IMR-90 (cell line): Measurements from ENCODE around the gene ADGRG4. TPM values are rescaled to one million over a fixed set of nuclear protein-coding genes. Genes with fewer than 3 reads are reported as not detected.

Experiments used
- ATAC-seq: fragments of 200-7000 bp; cut with Tn5 transposase; 2 replicates; pipeline ENCODE4 v1.9.1; 2020; ENCODE audit warnings: low read depth, mild to moderate bottlenecking, moderate library complexity
- BruUV-seq: library from RNA; stranded (reverse); fragments of 400-500 nt; replicated peaks from 2 replicates; lab custom pipeline; 2021; lab: Mats Ljungman, UMichigan
- CTCF ChIA-PET: fragments of 300-600 bp; formaldehyde crosslinking; extraction: SDS; loops from one replicate; lab custom pipeline; 2021; ENCODE audit warnings: antibody characterized with exemption; lab: Yijun Ruan, JAX
- POLR2A ChIA-PET: fragments of 300-600 bp; sonication (Branson Sonifier 250); formaldehyde crosslinking; loops from one replicate; lab custom pipeline; 2022; ENCODE audit warnings: antibody characterized with exemption; ENCODE audit not compliant: unreplicated experiment; lab: Charles Lee
- DNase-seq: peaks from one replicate; pipeline ENCODE4 v3.0.0; 2013
- H2AFZ ChIP-seq: replicated peaks from 2 replicates; pipeline ENCODE3; 2013; ENCODE audit warnings: low read length, mild to moderate bottlenecking; ENCODE audit not compliant: poor library complexity
- H2AK5ac ChIP-seq: 2 replicates; pipeline ENCODE4 v1.6.1; 2013; ENCODE audit warnings: low read depth, low read length, inconsistent platforms
- H2AK9ac ChIP-seq: replicated peaks from 2 replicates; pipeline ENCODE3; 2013; ENCODE audit warnings: mild to moderate bottlenecking, low read depth, low read length, moderate library complexity; ENCODE audit not compliant: poor library complexity
- H2BK120ac ChIP-seq: 2 replicates; pipeline ENCODE4 v1.6.1; 2013; ENCODE audit warnings: low read depth, low read length, inconsistent platforms
- H2BK15ac ChIP-seq: 3 replicates; pipeline ENCODE4 v1.6.1; 2013; ENCODE audit warnings: low read depth, low read length, inconsistent platforms
- H2BK20ac ChIP-seq: 2 replicates; pipeline ENCODE4 v1.6.1; 2013; ENCODE audit warnings: low read depth, mild to moderate bottlenecking, inconsistent platforms, low read length, moderate library complexity
- H2BK5ac ChIP-seq: 2 replicates; pipeline ENCODE4 v1.6.1; 2013; ENCODE audit warnings: mild to moderate bottlenecking, low read depth, low read length, inconsistent platforms; ENCODE audit not compliant: poor library complexity, severe bottlenecking
- H3K14ac ChIP-seq: replicated peaks from 2 replicates; pipeline ENCODE4 v1.6.1; 2013; ENCODE audit warnings: low read depth, low read length, inconsistent platforms
- H3K18ac ChIP-seq: 2 replicates; pipeline ENCODE4 v1.6.1; 2013; ENCODE audit warnings: low read depth, low read length, control low read depth
- H3K23ac ChIP-seq: 2 replicates; pipeline ENCODE4 v1.6.1; 2013; ENCODE audit warnings: low read depth, low read length, inconsistent platforms
- H3K27ac ChIP-seq: 2 replicates; pipeline ENCODE4 v1.5.1; 2013; ENCODE audit warnings: mild to moderate bottlenecking, control low read depth, low read length; ENCODE audit not compliant: insufficient read depth
- H3K27me3 ChIP-seq: 2 replicates; pipeline ENCODE4 v1.6.1; 2013; ENCODE audit warnings: low read length; ENCODE audit not compliant: control insufficient read depth, insufficient read depth
- H3K36me3 ChIP-seq: 2 replicates; pipeline ENCODE4 v1.6.1; 2013; ENCODE audit warnings: low read length, mixed read lengths; ENCODE audit not compliant: control insufficient read depth, insufficient read depth
- H3K4ac ChIP-seq: 2 replicates; pipeline ENCODE4 v1.6.1; 2013; ENCODE audit warnings: low read depth, low read length, inconsistent platforms
- H3K4me1 ChIP-seq: 2 replicates; pipeline ENCODE4 v1.6.1; 2013; ENCODE audit warnings: low read length, mixed read lengths; ENCODE audit not compliant: control insufficient read depth, insufficient read depth
- H3K4me2 ChIP-seq: 2 replicates; pipeline ENCODE4 v1.6.1; 2013; ENCODE audit warnings: low read depth, mild to moderate bottlenecking, control low read depth, low read length, moderate library complexity
- H3K4me3 ChIP-seq: 2 replicates; pipeline ENCODE4 v1.5.1; 2013; ENCODE audit warnings: low read depth, mild to moderate bottlenecking, control low read depth, low read length, moderate library complexity; ENCODE audit not compliant: insufficient read depth
- H3K56ac ChIP-seq: 2 replicates; pipeline ENCODE4 v1.6.1; 2013; ENCODE audit warnings: low read length, inconsistent platforms; ENCODE audit not compliant: insufficient read depth; ENCODE audit errors: extremely low read depth
- H3K79me1 ChIP-seq, 2 experiments: 2 replicates each; pipeline ENCODE4 v1.6.1; 2013; ENCODE audit warnings: low read length in 2 of 2, inconsistent platforms in 1 of 2, low read depth in 1 of 2
- H3K9ac ChIP-seq: 2 replicates; pipeline ENCODE4 v1.6.1; 2013; ENCODE audit warnings: low read depth, low read length, control low read depth
- H3K9me1 ChIP-seq: 2 replicates; pipeline ENCODE4 v1.6.1; 2013; ENCODE audit warnings: low read length, inconsistent platforms; ENCODE audit not compliant: insufficient read depth
- H3K9me3 ChIP-seq: 2 replicates; pipeline ENCODE4 v1.6.1; 2013; ENCODE audit warnings: low read length; ENCODE audit not compliant: control insufficient read depth, insufficient read depth
- H4K20me1 ChIP-seq: 2 replicates; pipeline ENCODE4 v1.6.1; 2013; ENCODE audit warnings: low read length, inconsistent platforms; ENCODE audit not compliant: insufficient read depth
- H4K5ac ChIP-seq: 2 replicates; pipeline ENCODE4 v1.6.1; 2013; ENCODE audit warnings: mild to moderate bottlenecking, low read depth, low read length, control low read depth
- H4K8ac ChIP-seq, 2 experiments: 2 replicates each; pipeline ENCODE4 v1.6.1; 2013; ENCODE audit warnings: low read depth in 2 of 2, low read length in 2 of 2, control low read depth in 1 of 2, inconsistent platforms in 1 of 2
- H4K91ac ChIP-seq: 2 replicates; pipeline ENCODE4 v1.6.1; 2013; ENCODE audit warnings: low read depth, low read length, inconsistent platforms; ENCODE audit not compliant: insufficient read depth
- BHLHE40 ChIP-seq: fragments of 150-350 bp; IDR thresholded peaks from 2 replicates; pipeline ENCODE4 v1.6.1; 2016; ENCODE audit warnings: mild to moderate bottlenecking, low read depth, low read length
- CEBPB ChIP-seq: IDR thresholded peaks from 2 replicates; pipeline ENCODE4 v1.6.1; 2012; ENCODE audit warnings: low read depth, low read length, improper control_type of control experiment
- CHD1 ChIP-seq: IDR thresholded peaks from 2 replicates; pipeline ENCODE4 v1.6.1; 2012; ENCODE audit warnings: low read depth, low read length, improper control_type of control experiment
- FOS ChIP-seq: fragments of 150-350 bp; IDR thresholded peaks from 2 replicates; pipeline ENCODE4 v1.6.1; 2016; ENCODE audit warnings: low read depth, low read length
- MAFK ChIP-seq: IDR thresholded peaks from 2 replicates; pipeline ENCODE4 v1.6.1; 2012; ENCODE audit warnings: low read depth, low read length, improper control_type of control experiment
- MAZ ChIP-seq: IDR thresholded peaks from 2 replicates; pipeline ENCODE4 v1.6.1; 2012; ENCODE audit warnings: low read depth, mild to moderate bottlenecking, low read length, improper control_type of control experiment, moderate library complexity, borderline replicate concordance
- MXI1 ChIP-seq: IDR thresholded peaks from 2 replicates; pipeline ENCODE4 v1.6.1; 2012; ENCODE audit warnings: low read depth, mild to moderate bottlenecking, low read length, moderate library complexity, borderline replicate concordance
- NFE2L2 ChIP-seq: fragments of 150-350 bp; IDR thresholded peaks from 2 replicates; pipeline ENCODE4 v1.6.1; 2016; ENCODE audit warnings: low read depth, mild to moderate bottlenecking, low read length
- POLR2A ChIP-seq: IDR thresholded peaks from 2 replicates; pipeline ENCODE4 v1.6.1; 2012; ENCODE audit warnings: mild to moderate bottlenecking, low read depth, low read length
- RAD21 ChIP-seq: IDR thresholded peaks from 2 replicates; pipeline ENCODE4 v1.6.1; 2012; ENCODE audit warnings: low read length, improper control_type of control experiment
- RCOR1 ChIP-seq: IDR thresholded peaks from 2 replicates; pipeline ENCODE4 v1.6.1; 2012; ENCODE audit warnings: mild to moderate bottlenecking, low read length, improper control_type of control experiment; ENCODE audit not compliant: insufficient replicate concordance
- RFX5 ChIP-seq: IDR thresholded peaks from 2 replicates; pipeline ENCODE4 v1.8.0; 2012; ENCODE audit warnings: low read depth, mild to moderate bottlenecking, low read length, moderate library complexity
- WGBS, 2 experiments: methylation state at CpG; one replicate each; pipeline versions ENCODE4 v1.1.5 to v1.1.7; 2013; ENCODE audit warnings: missing lambda C conversion rate in 2 of 2; ENCODE audit not compliant: insufficient read length in 1 of 2; ENCODE audit errors: extremely low coverage in 2 of 2; 5-methylcytosine and 5-hydroxymethylcytosine counted together
- dilution Hi-C: fragments of 300-500 bp; cut with HindIII; formaldehyde crosslinking; loops from one replicate; pipeline ENCODE4 v1.14.3; 2018; ENCODE audit warnings: low sequenced_read_pairs; ENCODE audit not compliant: unreplicated experiment
- in situ Hi-C: fragments of 300-500 bp; cut with MboI; formaldehyde crosslinking; loops from 3 replicates; pipeline ENCODE4 v1.14.3; 2019; ENCODE audit warnings: low sequenced_read_pairs, inconsistent platforms, mixed read lengths
- intact Hi-C: fragments of 100-400 bp; cut with micrococcal nuclease; formaldehyde crosslinking; loops from 2 replicates; pipeline ENCODE4 v1.10.0; 2022
- polyA plus RNA-seq, 3 experiments: library from polyadenylated mRNA; depleted of rRNA; stranded (reverse); fragments of >200 nt; gene quantifications; 2 replicates each; pipeline ENCODE4 v1.2.3, GENCODE V29; 2012; ENCODE audit warnings: low replicate concordance in 1 of 3
- total RNA-seq: library from RNA; depleted of rRNA; stranded (reverse); fragments of >200 nt; gene quantifications from 2 replicates; pipeline ENCODE4 v1.2.3, GENCODE V29; 2012
- TF ChIP-seq, protein P1 (sequence below): conservative IDR thresholded peaks from 2 replicates; pipeline ENCODE4 v1.5.1; 2012; ENCODE audit warnings: mild to moderate bottlenecking, low read depth, low read length, improper control_type of control experiment
- TF ChIP-seq, protein P2 (sequence below): fragments of 150-350 bp; IDR thresholded peaks from 2 replicates; pipeline ENCODE4 v1.6.1; 2016; ENCODE audit warnings: low read depth, mild to moderate bottlenecking, low read length, moderate library complexity, borderline replicate concordance

The ADGRG4 gene
- total and polyA plus RNA-seq, 2 of the 4 experiments (the other 2 are of a cell fraction) = under 0.01 TPM; not detected in 1

DNA sequence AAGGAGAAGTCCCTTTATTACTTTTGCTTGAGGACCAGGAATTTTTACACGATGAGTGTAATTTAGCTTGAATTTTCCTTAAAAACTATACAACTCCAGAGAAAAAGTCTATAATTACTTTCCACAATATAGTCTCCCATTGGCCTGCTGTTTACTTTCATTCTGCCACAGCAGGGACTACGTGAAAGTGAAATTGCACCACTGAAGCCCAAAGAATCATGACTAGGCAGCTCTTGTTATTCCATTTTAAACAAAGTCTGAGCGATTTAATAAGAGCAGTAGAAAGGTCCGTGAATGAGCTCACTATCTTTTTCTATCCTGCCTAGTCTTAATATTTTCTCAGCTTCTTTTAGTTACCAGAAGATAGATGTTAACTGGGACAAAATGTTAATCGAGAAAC lies 68.6 kb downstream of the ADGRG4 start:
- Histone ChIP-seq H2BK20ac (no peak overlapping the region), H3K9me1 (no peaks in the 10 kb centered on the region), H3K4me1 (no peaks in the 10 kb centered on the region), H3K4ac (no peak overlapping the region), H2AK9ac (no peak overlapping the region), H3K18ac (no peak overlapping the region), H3K79me1 (no peaks in the 10 kb centered on the region), H2BK15ac (no peak overlapping the region), H3K4me2 (no peak overlapping the region), H4K91ac (no peak overlapping the region), H3K36me3 (no peaks in the 10 kb centered on the region), H2BK120ac (no peak overlapping the region), H3K23ac (no peak overlapping the region), H2BK5ac (no peak overlapping the region), H2AFZ (no peak overlapping the region), H2AK5ac (no peak overlapping the region), H3K56ac (no peak overlapping the region), H3K4me3 (no peak overlapping the region), H3K9me3 (no peaks in the 10 kb centered on the region), H3K27me3 (no peaks in the 10 kb centered on the region; the same call in 1 of the 2 replicates), H3K9ac (no peak overlapping the region), H3K27ac (no peak overlapping the region), H4K8ac (no peak overlapping the region), H4K20me1 (no peaks in the 10 kb centered on the region), H4K5ac (no peak overlapping the region), H3K14ac (no peak overlapping the region)
- no peak for DNase-seq
- TF ChIP-seq RCOR1 = no peak
- no peak for TF ChIP-seq RAD21
- no peak for TF ChIP-seq MXI1
- TF ChIP-seq CEBPB = no peak
- no peak for TF ChIP-seq POLR2A
- TF ChIP-seq, protein P1, sequence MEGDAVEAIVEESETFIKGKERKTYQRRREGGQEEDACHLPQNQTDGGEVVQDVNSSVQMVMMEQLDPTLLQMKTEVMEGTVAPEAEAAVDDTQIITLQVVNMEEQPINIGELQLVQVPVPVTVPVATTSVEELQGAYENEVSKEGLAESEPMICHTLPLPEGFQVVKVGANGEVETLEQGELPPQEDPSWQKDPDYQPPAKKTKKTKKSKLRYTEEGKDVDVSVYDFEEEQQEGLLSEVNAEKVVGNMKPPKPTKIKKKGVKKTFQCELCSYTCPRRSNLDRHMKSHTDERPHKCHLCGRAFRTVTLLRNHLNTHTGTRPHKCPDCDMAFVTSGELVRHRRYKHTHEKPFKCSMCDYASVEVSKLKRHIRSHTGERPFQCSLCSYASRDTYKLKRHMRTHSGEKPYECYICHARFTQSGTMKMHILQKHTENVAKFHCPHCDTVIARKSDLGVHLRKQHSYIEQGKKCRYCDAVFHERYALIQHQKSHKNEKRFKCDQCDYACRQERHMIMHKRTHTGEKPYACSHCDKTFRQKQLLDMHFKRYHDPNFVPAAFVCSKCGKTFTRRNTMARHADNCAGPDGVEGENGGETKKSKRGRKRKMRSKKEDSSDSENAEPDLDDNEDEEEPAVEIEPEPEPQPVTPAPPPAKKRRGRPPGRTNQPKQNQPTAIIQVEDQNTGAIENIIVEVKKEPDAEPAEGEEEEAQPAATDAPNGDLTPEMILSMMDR = no peak
- TF ChIP-seq NFE2L2 = no peak
- TF ChIP-seq MAFK = no peak
- TF ChIP-seq, protein P2, sequence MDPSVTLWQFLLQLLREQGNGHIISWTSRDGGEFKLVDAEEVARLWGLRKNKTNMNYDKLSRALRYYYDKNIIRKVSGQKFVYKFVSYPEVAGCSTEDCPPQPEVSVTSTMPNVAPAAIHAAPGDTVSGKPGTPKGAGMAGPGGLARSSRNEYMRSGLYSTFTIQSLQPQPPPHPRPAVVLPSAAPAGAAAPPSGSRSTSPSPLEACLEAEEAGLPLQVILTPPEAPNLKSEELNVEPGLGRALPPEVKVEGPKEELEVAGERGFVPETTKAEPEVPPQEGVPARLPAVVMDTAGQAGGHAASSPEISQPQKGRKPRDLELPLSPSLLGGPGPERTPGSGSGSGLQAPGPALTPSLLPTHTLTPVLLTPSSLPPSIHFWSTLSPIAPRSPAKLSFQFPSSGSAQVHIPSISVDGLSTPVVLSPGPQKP = no peak
- TF ChIP-seq RFX5 = no peak
- TF ChIP-seq MAZ = no peak
- no peak for TF ChIP-seq BHLHE40
- no peak for TF ChIP-seq CHD1
- TF ChIP-seq FOS = no peak
- intact Hi-C loops (no loop called here), in situ Hi-C loops (no loop called here), dilution Hi-C loops (no loop called here)
- no CpG with 5 or more reads among the region's 5 CpGs for WGBS, 2 experiments
- BruUV-seq = no TSS peak
- POLR2A ChIA-PET = no interaction called here
- ATAC-seq = no peak
- CTCF ChIA-PET = no interaction called here
